Loucy (cell line): ENCODE data around the gene TBCC.

Experiments used
- EZH2phosphoT487 ChIP-seq: fragments of 200-600 bp; IDR thresholded peaks from 2 replicates; pipeline ENCODE4 v1.6.1; 2018; ENCODE audit warnings: antibody characterized with exemption, mild to moderate bottlenecking, moderate library complexity, borderline replicate concordance
- TF ChIP-seq, protein P1 (sequence below): fragments of 200-600 bp; sonication (generic); conservative IDR thresholded peaks from 2 replicates; pipeline ENCODE4 v1.5.1; 2014; ENCODE audit warnings: mild to moderate bottlenecking, antibody characterized with exemption, low read length

DNA sequence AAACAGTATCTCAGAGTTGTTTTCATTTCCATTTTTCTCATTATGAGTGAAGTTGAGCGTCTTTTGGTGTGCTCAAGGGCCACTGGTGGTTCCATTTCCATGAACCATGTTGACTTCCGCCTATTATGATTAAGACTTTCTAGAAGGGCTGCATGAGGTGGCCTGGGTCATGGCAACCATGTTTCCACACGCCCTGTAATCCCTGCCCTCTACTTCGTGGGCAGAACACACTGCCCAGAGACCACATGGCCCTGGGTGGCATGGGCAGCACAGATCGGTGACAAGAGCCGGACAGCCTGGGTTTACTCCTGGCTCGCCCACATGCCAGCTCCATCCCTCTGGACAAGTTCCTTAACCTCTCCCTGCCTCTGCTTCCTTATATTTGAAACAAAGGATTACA, 38.3 kb downstream of the TBCC start:
- TF ChIP-seq, protein P1, sequence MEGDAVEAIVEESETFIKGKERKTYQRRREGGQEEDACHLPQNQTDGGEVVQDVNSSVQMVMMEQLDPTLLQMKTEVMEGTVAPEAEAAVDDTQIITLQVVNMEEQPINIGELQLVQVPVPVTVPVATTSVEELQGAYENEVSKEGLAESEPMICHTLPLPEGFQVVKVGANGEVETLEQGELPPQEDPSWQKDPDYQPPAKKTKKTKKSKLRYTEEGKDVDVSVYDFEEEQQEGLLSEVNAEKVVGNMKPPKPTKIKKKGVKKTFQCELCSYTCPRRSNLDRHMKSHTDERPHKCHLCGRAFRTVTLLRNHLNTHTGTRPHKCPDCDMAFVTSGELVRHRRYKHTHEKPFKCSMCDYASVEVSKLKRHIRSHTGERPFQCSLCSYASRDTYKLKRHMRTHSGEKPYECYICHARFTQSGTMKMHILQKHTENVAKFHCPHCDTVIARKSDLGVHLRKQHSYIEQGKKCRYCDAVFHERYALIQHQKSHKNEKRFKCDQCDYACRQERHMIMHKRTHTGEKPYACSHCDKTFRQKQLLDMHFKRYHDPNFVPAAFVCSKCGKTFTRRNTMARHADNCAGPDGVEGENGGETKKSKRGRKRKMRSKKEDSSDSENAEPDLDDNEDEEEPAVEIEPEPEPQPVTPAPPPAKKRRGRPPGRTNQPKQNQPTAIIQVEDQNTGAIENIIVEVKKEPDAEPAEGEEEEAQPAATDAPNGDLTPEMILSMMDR, result no peak
- no peak for TF ChIP-seq EZH2phosphoT487
